WTC11 (cell line): ENCODE results near the gene FSTL4. TPM values are rescaled to one million over a fixed set of nuclear protein-coding genes. Genes with fewer than 3 reads are reported as not detected.

Source experiments
- ATAC-seq: fragments of 200-7000 bp; cut with Tn5 transposase; 2 replicates; pipeline ENCODE4 v1.10.0; 2021; ENCODE audit warnings: mild to moderate bottlenecking, moderate library complexity
- CTCF ChIA-PET: fragments of 300-600 bp; sonication (Branson Sonifier 250); formaldehyde crosslinking; loops from one replicate; lab custom pipeline; 2021; ENCODE audit warnings: antibody characterized with exemption; lab: Charles Lee
- POLR2A ChIA-PET: fragments of 350-600 bp; sonication (Branson Sonifier 250); formaldehyde crosslinking; loops from one replicate; lab custom pipeline; 2021; ENCODE audit warnings: antibody characterized with exemption; lab: Charles Lee
- DNase-seq: peaks from one replicate; pipeline ENCODE4 v3.0.0; 2021; ENCODE audit warnings: low spot score
- H3K27ac Mint-ChIP-seq: 2 replicates; pipeline ENCODE4 v1.8.0; 2021; ENCODE audit warnings: mixed read lengths
- H3K27me3 Mint-ChIP-seq: 2 replicates; pipeline ENCODE4 v1.8.0; 2021; ENCODE audit warnings: low read depth, mild to moderate bottlenecking, moderate library complexity, mixed read lengths
- H3K36me3 Mint-ChIP-seq: 2 replicates; pipeline ENCODE4 v1.8.0; 2021; ENCODE audit warnings: mixed read lengths
- H3K4me1 Mint-ChIP-seq: 2 replicates; pipeline ENCODE4 v1.8.0; 2022; ENCODE audit warnings: mixed read lengths
- H3K4me3 Mint-ChIP-seq: 2 replicates; pipeline ENCODE4 v1.8.0; 2021; ENCODE audit warnings: mild to moderate bottlenecking, moderate library complexity, mixed read lengths
- H3K9me3 Mint-ChIP-seq: 2 replicates; pipeline ENCODE4 v1.8.0; 2021; ENCODE audit warnings: mixed read lengths
- ATF3 ChIP-seq: sonication (generic); formaldehyde crosslinking; conservative IDR thresholded peaks from 2 replicates; pipeline ENCODE4 v1.8.1; 2022; ENCODE audit warnings: mild to moderate bottlenecking, missing genetic modification reagents
- ATF6 ChIP-seq: sonication (generic); formaldehyde crosslinking; IDR thresholded peaks from 2 replicates; pipeline ENCODE4 v1.8.1; 2023; ENCODE audit warnings: mild to moderate bottlenecking, missing genetic modification reagents
- CREB1 ChIP-seq: sonication (generic); formaldehyde crosslinking; IDR thresholded peaks from 2 replicates; pipeline ENCODE4 v1.8.0; 2023; ENCODE audit warnings: mild to moderate bottlenecking, missing genetic modification reagents
- CREM ChIP-seq: sonication (generic); formaldehyde crosslinking; IDR thresholded peaks from 2 replicates; pipeline ENCODE4 v1.8.1; 2022; ENCODE audit warnings: mild to moderate bottlenecking, missing genetic modification reagents, moderate library complexity
- E2F4 ChIP-seq: sonication (generic); formaldehyde crosslinking; IDR thresholded peaks from 2 replicates; pipeline ENCODE4 v1.8.1; 2022; ENCODE audit warnings: low read depth, mild to moderate bottlenecking, moderate library complexity, missing genetic modification reagents, borderline replicate concordance
- E2F5 ChIP-seq: sonication (generic); formaldehyde crosslinking; IDR thresholded peaks from 2 replicates; pipeline ENCODE4 v1.8.1; 2022; ENCODE audit warnings: mild to moderate bottlenecking, moderate library complexity, missing genetic modification reagents
- ETV6 ChIP-seq: sonication (generic); formaldehyde crosslinking; IDR thresholded peaks from 2 replicates; pipeline ENCODE4 v1.8.1; 2022; ENCODE audit warnings: mild to moderate bottlenecking, missing genetic modification reagents
- FOXP1 ChIP-seq: sonication (generic); formaldehyde crosslinking; IDR thresholded peaks from 2 replicates; pipeline ENCODE4 v1.8.0; 2022; ENCODE audit warnings: missing genetic modification reagents, mild to moderate bottlenecking, moderate library complexity, borderline replicate concordance
- FOXP4 ChIP-seq: sonication (generic); formaldehyde crosslinking; IDR thresholded peaks from 2 replicates; pipeline ENCODE4 v1.8.0; 2022; ENCODE audit warnings: mild to moderate bottlenecking, missing genetic modification reagents
- GTF2I ChIP-seq: fragments of 250-450 bp; sonication (Bioruptor Pico); conservative IDR thresholded peaks from 2 replicates; pipeline ENCODE4 v1.4.0; 2021; ENCODE audit warnings: mild to moderate bottlenecking
- IRF2 ChIP-seq: sonication (generic); formaldehyde crosslinking; IDR thresholded peaks from 2 replicates; pipeline ENCODE4 v1.8.0; 2022; ENCODE audit warnings: low read depth, missing genetic modification reagents, borderline replicate concordance
- MXD4 ChIP-seq: fragments of 250-450 bp; sonication (Bioruptor Pico); IDR thresholded peaks from 2 replicates; pipeline ENCODE4 v1.8.0; 2021; ENCODE audit warnings: mild to moderate bottlenecking, moderate library complexity, borderline replicate concordance
- MYBL2 ChIP-seq: sonication (generic); formaldehyde crosslinking; IDR thresholded peaks from 2 replicates; pipeline ENCODE4 v1.8.1; 2023; ENCODE audit warnings: mild to moderate bottlenecking, moderate library complexity, missing genetic modification reagents
- NFATC4 ChIP-seq: fragments of 250-450 bp; sonication (Bioruptor Pico); IDR thresholded peaks from 2 replicates; pipeline ENCODE4 v1.9.0; 2021; ENCODE audit warnings: mild to moderate bottlenecking
- NFE2L1 ChIP-seq: sonication (generic); formaldehyde crosslinking; IDR thresholded peaks from 2 replicates; pipeline ENCODE4 v1.8.1; 2023; ENCODE audit warnings: missing genetic modification reagents
- NFYB ChIP-seq: sonication (generic); formaldehyde crosslinking; conservative IDR thresholded peaks from 2 replicates; pipeline ENCODE4 v1.8.0; 2022; ENCODE audit warnings: low read depth, missing genetic modification reagents
- NR1H2 ChIP-seq: sonication (generic); formaldehyde crosslinking; IDR thresholded peaks from 2 replicates; pipeline ENCODE4 v1.9.0; 2021; ENCODE audit warnings: mild to moderate bottlenecking, moderate library complexity, missing genetic modification reagents
- NR3C1 ChIP-seq: sonication (generic); formaldehyde crosslinking; conservative IDR thresholded peaks from 2 replicates; pipeline ENCODE4 v1.8.1; 2023; ENCODE audit warnings: low read depth, mild to moderate bottlenecking, missing genetic modification reagents
- PRRX2 ChIP-seq: fragments of 250-450 bp; sonication (Bioruptor Pico); IDR thresholded peaks from 2 replicates; pipeline ENCODE4 v1.8.0; 2021; ENCODE audit warnings: mild to moderate bottlenecking
- SP1 ChIP-seq: sonication (generic); formaldehyde crosslinking; conservative IDR thresholded peaks from 2 replicates; pipeline ENCODE4 v1.8.1; 2022; ENCODE audit warnings: missing genetic modification reagents
- TEAD1 ChIP-seq: sonication (generic); formaldehyde crosslinking; IDR thresholded peaks from 2 replicates; pipeline ENCODE4 v1.8.0; 2022; ENCODE audit warnings: mild to moderate bottlenecking, missing genetic modification reagents
- TP53 ChIP-seq: sonication (generic); formaldehyde crosslinking; IDR thresholded peaks from 2 replicates; pipeline ENCODE4 v1.8.1; 2023; ENCODE audit warnings: mild to moderate bottlenecking, missing genetic modification reagents
- ZBTB43 ChIP-seq: sonication (generic); formaldehyde crosslinking; IDR thresholded peaks from 2 replicates; pipeline ENCODE4 v1.8.1; 2023; ENCODE audit warnings: mild to moderate bottlenecking, missing genetic modification reagents
- ZNF263 ChIP-seq: sonication (generic); formaldehyde crosslinking; IDR thresholded peaks from 2 replicates; pipeline ENCODE4 v1.8.1; 2022; ENCODE audit warnings: low read depth, mild to moderate bottlenecking, moderate library complexity, missing genetic modification reagents
- ZNF425 ChIP-seq: fragments of 250-450 bp; sonication (Bioruptor Pico); conservative IDR thresholded peaks from 2 replicates; pipeline ENCODE4 v1.9.0; 2021; ENCODE audit warnings: mild to moderate bottlenecking
- total RNA-seq: library from RNA; stranded (reverse); gene quantifications from 3 replicates; pipeline ENCODE4 v1.2.3, GENCODE V29; 2021

Gene FSTL4
- total RNA-seq, 1 experiment from 2014 or later = 6.1 TPM

- TF ChIP-seq ZNF425 (CRISPR knock-in tag) = no peak
- TF ChIP-seq TEAD1 = peak; percentile 87
- no peak for TF ChIP-seq NFATC4 (CRISPR knock-in tag)
- no peak for TF ChIP-seq SP1 (CRISPR knock-in tag)
- TF ChIP-seq FOXP4 (CRISPR knock-in tag) = no peak
- no peak for TF ChIP-seq ZBTB43 (CRISPR knock-in tag)
- no peak for TF ChIP-seq IRF2 (CRISPR knock-in tag)
- no peak for TF ChIP-seq ATF6 (CRISPR knock-in tag)
- no peak for TF ChIP-seq TP53 (CRISPR knock-in tag)
- TF ChIP-seq CREB1 = peak; percentile 68
- no peak; the same call in 1 of the 2 replicates for TF ChIP-seq FOXP1
- TF ChIP-seq GTF2I = no peak
- no peak for TF ChIP-seq NR3C1 (CRISPR knock-in tag)
- TF ChIP-seq ZNF263 (CRISPR knock-in tag) = no peak
- no peak for TF ChIP-seq NFYB (CRISPR knock-in tag)
Observed at GRCh38 chr5:133423618-133424282, 188.6 kb downstream of the FSTL4 start (continued).

GRCh38 chr5:133423011-133423617, 189.2 kb downstream of the FSTL4 start:
- H3K27ac Mint-ChIP-seq = no peak overlapping the region
- H3K4me1 Mint-ChIP-seq = peaks cover 48% of the 10 kb centered on the region
- peaks cover 33% of the 10 kb centered on the region for H3K27me3 Mint-ChIP-seq
- ATAC-seq = no peak
- peaks cover 8% of the 10 kb centered on the region for H3K9me3 Mint-ChIP-seq
- POLR2A ChIA-PET = no interaction called here
- TF ChIP-seq E2F4 (CRISPR knock-in tag) = no peak
- no peak for TF ChIP-seq NR1H2
- no peak for TF ChIP-seq ATF3 (CRISPR knock-in tag)
- no peak for TF ChIP-seq NR3C1 (CRISPR knock-in tag)
- no peak for TF ChIP-seq CREM (CRISPR knock-in tag)
- no peak for TF ChIP-seq MYBL2 (CRISPR knock-in tag)
- TF ChIP-seq ETV6 = no peak
- no peak for TF ChIP-seq NFYB (CRISPR knock-in tag)
- TF ChIP-seq E2F5 (CRISPR knock-in tag) = no peak
- TF ChIP-seq PRRX2 (CRISPR knock-in tag) = no peak
- TF ChIP-seq MXD4 (CRISPR knock-in tag) = no peak
- TF ChIP-seq NFE2L1 (CRISPR knock-in tag) = no peak
- TF ChIP-seq, all 79 proteins: peak for 0
- CTCF ChIA-PET = interaction anchor here (0.6 to 8.3 kb wide), 88 partner anchors 7 to 677 kb away, joined by 3 to 103 read pairs (median 4); partner anchors contain the start of gene FSTL4
- no peak for DNase-seq
- Mint-ChIP-seq H3K4me3 (no peak overlapping the region), H3K36me3 (no peaks in the 10 kb centered on the region)
